H9 (cell line): ENCODE measurements around the gene CROT. TPM values are rescaled to one million over a fixed set of nuclear protein-coding genes. Genes with fewer than 3 reads are reported as not detected.
A peak's percentile ranks its signal among the peaks of the same experiment; 100 is the strongest.

Source experiments
- DNase-seq: peaks from one replicate; pipeline ENCODE4 v3.0.0-alpha.2; 2017
- H2AFZ ChIP-seq: one replicate; pipeline ENCODE4 v1.6.1; 2013; ENCODE audit warnings: mild to moderate bottlenecking, low read length, control low read depth, moderate library complexity
- H2AK5ac ChIP-seq: 2 replicates; pipeline ENCODE4 v1.6.1; 2013; ENCODE audit warnings: low read length, control low read depth, mixed read lengths; ENCODE audit not compliant: insufficient read length
- H2BK120ac ChIP-seq: one replicate; pipeline ENCODE4 v1.6.1; 2013; ENCODE audit warnings: low read depth, mild to moderate bottlenecking, low read length, control low read depth, inconsistent platforms; ENCODE audit not compliant: poor library complexity, severe bottlenecking
- H2BK12ac ChIP-seq: 2 replicates; pipeline ENCODE4 v1.6.1; 2013; ENCODE audit warnings: low read length, control low read depth, mixed read lengths, low read depth; ENCODE audit not compliant: insufficient read length
- H2BK15ac ChIP-seq: 2 replicates; pipeline ENCODE4 v1.6.1; 2013; ENCODE audit warnings: low read depth, low read length, control low read depth
- H2BK20ac ChIP-seq: one replicate; pipeline ENCODE4 v1.6.1; 2013; ENCODE audit warnings: low read depth, mild to moderate bottlenecking, low read length, control low read depth, inconsistent platforms; ENCODE audit not compliant: poor library complexity, severe bottlenecking
- H2BK5ac ChIP-seq: 2 replicates; pipeline ENCODE4 v1.6.1; 2013; ENCODE audit warnings: low read length, control low read depth, mixed read lengths; ENCODE audit not compliant: insufficient read length
- H3K14ac ChIP-seq: 2 replicates; pipeline ENCODE4 v1.6.1; 2013; ENCODE audit warnings: low read length, control low read depth; ENCODE audit not compliant: insufficient read depth
- H3K18ac ChIP-seq: 2 replicates; pipeline ENCODE4 v1.6.1; 2013; ENCODE audit warnings: low read depth, mild to moderate bottlenecking, mixed read lengths, low read length, control low read depth; ENCODE audit not compliant: insufficient read length
- H3K23ac ChIP-seq: 2 replicates; pipeline ENCODE4 v1.6.1; 2013; ENCODE audit warnings: low read length, control low read depth, mixed read lengths, low read depth; ENCODE audit not compliant: insufficient read length
- H3K23me2 ChIP-seq: 2 replicates; pipeline ENCODE4 v1.6.1; 2013; ENCODE audit warnings: low read depth, mild to moderate bottlenecking, mixed read lengths, low read length, control low read depth; ENCODE audit not compliant: insufficient read length, poor library complexity, severe bottlenecking
- H3K27ac ChIP-seq: 2 replicates; pipeline ENCODE4 v1.5.1; 2013; ENCODE audit warnings: low read length, control low read depth, mixed read lengths, low read depth; ENCODE audit not compliant: insufficient read length
- H3K27me3 ChIP-seq: 2 replicates; pipeline ENCODE4 v1.6.1; 2013; ENCODE audit warnings: low read length, control low read depth, inconsistent platforms; ENCODE audit not compliant: insufficient read depth
- H3K4ac ChIP-seq: 2 replicates; pipeline ENCODE4 v1.6.1; 2013; ENCODE audit warnings: low read depth, mild to moderate bottlenecking, control low read depth, inconsistent platforms, low read length, moderate library complexity
- H3K4me1 ChIP-seq: 2 replicates; pipeline ENCODE4 v1.6.1; 2013; ENCODE audit warnings: low read length, control low read depth, inconsistent platforms; ENCODE audit not compliant: insufficient read depth
- H3K4me2 ChIP-seq: 2 replicates; pipeline ENCODE4 v1.6.1; 2013; ENCODE audit warnings: low read length, control low read depth, mixed read lengths; ENCODE audit not compliant: insufficient read length, insufficient read depth
- H3K56ac ChIP-seq: 2 replicates; pipeline ENCODE4 v1.6.1; 2013; ENCODE audit warnings: low read depth, mild to moderate bottlenecking, mixed read lengths, low read length, control low read depth; ENCODE audit not compliant: insufficient read length
- H3K79me1 ChIP-seq: 2 replicates; pipeline ENCODE4 v1.6.1; 2013; ENCODE audit warnings: low read depth, mild to moderate bottlenecking, moderate library complexity, low read length, control low read depth, inconsistent platforms; ENCODE audit not compliant: insufficient read depth, poor library complexity, severe bottlenecking
- H3K79me2 ChIP-seq: 2 replicates; pipeline ENCODE4 v1.6.1; 2013; ENCODE audit warnings: low read length, control low read depth, inconsistent platforms; ENCODE audit not compliant: insufficient read depth
- H3K9ac ChIP-seq: 2 replicates; pipeline ENCODE4 v1.6.1; 2013; ENCODE audit warnings: low read length, control low read depth, mixed read lengths; ENCODE audit not compliant: insufficient read length; ENCODE audit errors: extremely low read depth
- H3K9me3 ChIP-seq: one replicate; pipeline ENCODE4 v1.6.1; 2013; ENCODE audit warnings: low read depth, low read length, inconsistent platforms; ENCODE audit not compliant: control insufficient read depth
- H3T11ph ChIP-seq: one replicate; pipeline ENCODE4 v1.6.1; 2013; ENCODE audit warnings: mild to moderate bottlenecking, low read length, control low read depth, inconsistent platforms
- H4K20me1 ChIP-seq: one replicate; pipeline ENCODE4 v1.6.1; 2013; ENCODE audit not compliant: control insufficient read depth, insufficient read length, insufficient read depth
- H4K5ac ChIP-seq: 2 replicates; pipeline ENCODE4 v1.6.1; 2013; ENCODE audit warnings: low read depth, mild to moderate bottlenecking, mixed read lengths, low read length, control low read depth; ENCODE audit not compliant: insufficient read length
- H4K8ac ChIP-seq: replicated peaks from 2 replicates; pipeline ENCODE4 v1.6.1; 2013; ENCODE audit warnings: low read length, control low read depth, mixed read lengths, low read depth; ENCODE audit not compliant: insufficient read length
- H4K91ac ChIP-seq: 2 replicates; pipeline ENCODE4 v1.6.1; 2013; ENCODE audit warnings: low read depth, mild to moderate bottlenecking, moderate library complexity, mixed read lengths, low read length, control low read depth; ENCODE audit not compliant: insufficient read length
- H3K27ac Mint-ChIP-seq, 3 experiments: 2 replicates in 2 of 3; 3 replicates in 1 of 3; pipeline ENCODE4 v1.8.0; 2020 to 2021; ENCODE audit warnings: mixed read lengths in 3 of 3, mild to moderate bottlenecking in 1 of 3, moderate library complexity in 1 of 3
- H3K27me3 Mint-ChIP-seq: 2 replicates; pipeline ENCODE4 v1.8.0; 2021; ENCODE audit warnings: low read depth, mild to moderate bottlenecking, moderate library complexity, mixed read lengths
- H3K36me3 Mint-ChIP-seq, 3 experiments: 2 replicates in 2 of 3; 3 replicates in 1 of 3; pipeline ENCODE4 v1.8.0; 2020 to 2021; ENCODE audit warnings: low read depth in 3 of 3, mixed read lengths in 3 of 3; ENCODE audit not compliant: insufficient read depth in 1 of 3
- H3K4me1 Mint-ChIP-seq, 2 experiments: 2 replicates each; pipeline ENCODE4 v1.8.0; 2020; ENCODE audit warnings: mixed read lengths in 2 of 2
- H3K4me3 Mint-ChIP-seq, 2 experiments: 2 replicates in 1 of 2; 3 replicates in 1 of 2; pipeline ENCODE4 v1.8.0; 2020 to 2021; ENCODE audit warnings: mild to moderate bottlenecking in 2 of 2, mixed read lengths in 2 of 2, moderate library complexity in 1 of 2
- H3K9me3 Mint-ChIP-seq, 2 experiments: 2 replicates in 1 of 2; 3 replicates in 1 of 2; pipeline ENCODE4 v1.8.0; 2020; ENCODE audit warnings: mild to moderate bottlenecking in 2 of 2, mixed read lengths in 2 of 2, moderate library complexity in 1 of 2
- CTCF ChIP-seq: fragments of 200-600 bp; sonication (generic); conservative IDR thresholded peaks from 3 replicates; pipeline ENCODE4 v1.8.0; 2021; ENCODE audit warnings: antibody characterized with exemption, mild to moderate bottlenecking
- WGBS: extraction: QIAGEN DNeasy Blood & Tissue Kit; methylation state at CpG from one replicate; pipeline ENCODE4 v1.1.7; 2013; ENCODE audit warnings: missing lambda C conversion rate, low lambda C conversion rate, mixed read lengths; ENCODE audit not compliant: insufficient read length; ENCODE audit errors: extremely low coverage; 5-methylcytosine and 5-hydroxymethylcytosine counted together
- total RNA-seq: library from RNA; stranded (reverse); gene quantifications from 2 replicates; pipeline ENCODE4 v1.2.1, GENCODE V29; 2021

Gene CROT
- total RNA-seq, 1 experiment from 2014 or later, result 6.0 TPM

- no peak overlapping the region for H2BK20ac ChIP-seq
- H2BK12ac ChIP-seq, result no peak overlapping the region
- no peaks in the 10 kb centered on the region for H3K79me1 ChIP-seq
- Mint-ChIP-seq H3K27me3 (no peaks in the 10 kb centered on the region; the same call in 1 of the 2 replicates), H3K27ac (no peak overlapping the region), H3K4me1 (peaks cover 0 to 6% of the 10 kb centered on the region in 2 experiments; a peak in 2 of 4 replicates), H3K4me3 (no peak overlapping the region), H3K36me3 (no peaks in the 10 kb centered on the region), H3K9me3 (no peaks in the 10 kb centered on the region)
- no peak overlapping the region for H3T11ph ChIP-seq
- H3K23ac ChIP-seq, result no peak overlapping the region
- H4K8ac ChIP-seq, result no peak overlapping the region
- no peak overlapping the region for H4K91ac ChIP-seq
- no peak overlapping the region for H2AFZ ChIP-seq
- peak; percentile 98; the same call in 2 of the 3 replicates for TF ChIP-seq CTCF
- no peak overlapping the region for H4K5ac ChIP-seq
- no peaks in the 10 kb centered on the region for H3K79me2 ChIP-seq
- no peak overlapping the region for H3K14ac ChIP-seq
- no peak overlapping the region for H3K4me2 ChIP-seq
- H3K27ac ChIP-seq, result no peak overlapping the region
- H2BK5ac ChIP-seq, result no peak overlapping the region
- no peak overlapping the region for H3K18ac ChIP-seq
- no CpG with 5 or more reads among the region's 2 CpGs for WGBS
- no peak overlapping the region for H2BK15ac ChIP-seq
- H3K56ac ChIP-seq, result no peak overlapping the region
- no peaks in the 10 kb centered on the region for H3K9me3 ChIP-seq
- H3K9ac ChIP-seq, result no peak overlapping the region
- DNase-seq, result peak; percentile 67
- no peak overlapping the region for H2AK5ac ChIP-seq
- no peaks in the 10 kb centered on the region for H3K4me1 ChIP-seq
- H3K23me2 ChIP-seq, result no peaks in the 10 kb centered on the region
- H3K27me3 ChIP-seq, result no peaks in the 10 kb centered on the region
- no peak overlapping the region for H3K4ac ChIP-seq
- H2BK120ac ChIP-seq, result no peak overlapping the region
- no peaks in the 10 kb centered on the region for H4K20me1 ChIP-seq
Measured at GRCh38 chr7:87312215-87312865, 33.1 kb upstream of the CROT start.
